H9 (cell line): ENCODE measurements around the gene ETFB. TPM values are rescaled to one million over a fixed set of nuclear protein-coding genes. Genes with fewer than 3 reads are reported as not detected.

Experiments
- DNase-seq: peaks from one replicate; pipeline ENCODE4 v3.0.0-alpha.2; 2017
- H2AFZ ChIP-seq: one replicate; pipeline ENCODE4 v1.6.1; 2013; ENCODE audit warnings: mild to moderate bottlenecking, low read length, control low read depth, moderate library complexity
- H2AK5ac ChIP-seq: 2 replicates; pipeline ENCODE4 v1.6.1; 2013; ENCODE audit warnings: low read length, control low read depth, mixed read lengths; ENCODE audit not compliant: insufficient read length
- H2BK120ac ChIP-seq: one replicate; pipeline ENCODE4 v1.6.1; 2013; ENCODE audit warnings: low read depth, mild to moderate bottlenecking, low read length, control low read depth, inconsistent platforms; ENCODE audit not compliant: poor library complexity, severe bottlenecking
- H2BK12ac ChIP-seq: 2 replicates; pipeline ENCODE4 v1.6.1; 2013; ENCODE audit warnings: low read length, control low read depth, mixed read lengths, low read depth; ENCODE audit not compliant: insufficient read length
- H2BK15ac ChIP-seq: 2 replicates; pipeline ENCODE4 v1.6.1; 2013; ENCODE audit warnings: low read depth, low read length, control low read depth
- H2BK20ac ChIP-seq: one replicate; pipeline ENCODE4 v1.6.1; 2013; ENCODE audit warnings: low read depth, mild to moderate bottlenecking, low read length, control low read depth, inconsistent platforms; ENCODE audit not compliant: poor library complexity, severe bottlenecking
- H2BK5ac ChIP-seq: 2 replicates; pipeline ENCODE4 v1.6.1; 2013; ENCODE audit warnings: low read length, control low read depth, mixed read lengths; ENCODE audit not compliant: insufficient read length
- H3K14ac ChIP-seq: 2 replicates; pipeline ENCODE4 v1.6.1; 2013; ENCODE audit warnings: low read length, control low read depth; ENCODE audit not compliant: insufficient read depth
- H3K18ac ChIP-seq: 2 replicates; pipeline ENCODE4 v1.6.1; 2013; ENCODE audit warnings: low read depth, mild to moderate bottlenecking, mixed read lengths, low read length, control low read depth; ENCODE audit not compliant: insufficient read length
- H3K23ac ChIP-seq: 2 replicates; pipeline ENCODE4 v1.6.1; 2013; ENCODE audit warnings: low read length, control low read depth, mixed read lengths, low read depth; ENCODE audit not compliant: insufficient read length
- H3K23me2 ChIP-seq: 2 replicates; pipeline ENCODE4 v1.6.1; 2013; ENCODE audit warnings: low read depth, mild to moderate bottlenecking, mixed read lengths, low read length, control low read depth; ENCODE audit not compliant: insufficient read length, poor library complexity, severe bottlenecking
- H3K27ac ChIP-seq: 2 replicates; pipeline ENCODE4 v1.5.1; 2013; ENCODE audit warnings: low read length, control low read depth, mixed read lengths, low read depth; ENCODE audit not compliant: insufficient read length
- H3K27me3 ChIP-seq: 2 replicates; pipeline ENCODE4 v1.6.1; 2013; ENCODE audit warnings: low read length, control low read depth, inconsistent platforms; ENCODE audit not compliant: insufficient read depth
- H3K4ac ChIP-seq: 2 replicates; pipeline ENCODE4 v1.6.1; 2013; ENCODE audit warnings: low read depth, mild to moderate bottlenecking, control low read depth, inconsistent platforms, low read length, moderate library complexity
- H3K4me1 ChIP-seq: 2 replicates; pipeline ENCODE4 v1.6.1; 2013; ENCODE audit warnings: low read length, control low read depth, inconsistent platforms; ENCODE audit not compliant: insufficient read depth
- H3K4me2 ChIP-seq: 2 replicates; pipeline ENCODE4 v1.6.1; 2013; ENCODE audit warnings: low read length, control low read depth, mixed read lengths; ENCODE audit not compliant: insufficient read length, insufficient read depth
- H3K56ac ChIP-seq: 2 replicates; pipeline ENCODE4 v1.6.1; 2013; ENCODE audit warnings: low read depth, mild to moderate bottlenecking, mixed read lengths, low read length, control low read depth; ENCODE audit not compliant: insufficient read length
- H3K79me1 ChIP-seq: 2 replicates; pipeline ENCODE4 v1.6.1; 2013; ENCODE audit warnings: low read depth, mild to moderate bottlenecking, moderate library complexity, low read length, control low read depth, inconsistent platforms; ENCODE audit not compliant: insufficient read depth, poor library complexity, severe bottlenecking
- H3K79me2 ChIP-seq: 2 replicates; pipeline ENCODE4 v1.6.1; 2013; ENCODE audit warnings: low read length, control low read depth, inconsistent platforms; ENCODE audit not compliant: insufficient read depth
- H3K9ac ChIP-seq: 2 replicates; pipeline ENCODE4 v1.6.1; 2013; ENCODE audit warnings: low read length, control low read depth, mixed read lengths; ENCODE audit not compliant: insufficient read length; ENCODE audit errors: extremely low read depth
- H3K9me3 ChIP-seq: one replicate; pipeline ENCODE4 v1.6.1; 2013; ENCODE audit warnings: low read depth, low read length, inconsistent platforms; ENCODE audit not compliant: control insufficient read depth
- H3T11ph ChIP-seq: one replicate; pipeline ENCODE4 v1.6.1; 2013; ENCODE audit warnings: mild to moderate bottlenecking, low read length, control low read depth, inconsistent platforms
- H4K20me1 ChIP-seq: one replicate; pipeline ENCODE4 v1.6.1; 2013; ENCODE audit not compliant: control insufficient read depth, insufficient read length, insufficient read depth
- H4K5ac ChIP-seq: 2 replicates; pipeline ENCODE4 v1.6.1; 2013; ENCODE audit warnings: low read depth, mild to moderate bottlenecking, mixed read lengths, low read length, control low read depth; ENCODE audit not compliant: insufficient read length
- H4K8ac ChIP-seq: replicated peaks from 2 replicates; pipeline ENCODE4 v1.6.1; 2013; ENCODE audit warnings: low read length, control low read depth, mixed read lengths, low read depth; ENCODE audit not compliant: insufficient read length
- H4K91ac ChIP-seq: 2 replicates; pipeline ENCODE4 v1.6.1; 2013; ENCODE audit warnings: low read depth, mild to moderate bottlenecking, moderate library complexity, mixed read lengths, low read length, control low read depth; ENCODE audit not compliant: insufficient read length
- H3K27ac Mint-ChIP-seq, 3 experiments: 2 replicates in 2 of 3; 3 replicates in 1 of 3; pipeline ENCODE4 v1.8.0; 2020 to 2021; ENCODE audit warnings: mixed read lengths in 3 of 3, mild to moderate bottlenecking in 1 of 3, moderate library complexity in 1 of 3
- H3K27me3 Mint-ChIP-seq: 2 replicates; pipeline ENCODE4 v1.8.0; 2021; ENCODE audit warnings: low read depth, mild to moderate bottlenecking, moderate library complexity, mixed read lengths
- H3K36me3 Mint-ChIP-seq, 3 experiments: 2 replicates in 2 of 3; 3 replicates in 1 of 3; pipeline ENCODE4 v1.8.0; 2020 to 2021; ENCODE audit warnings: low read depth in 3 of 3, mixed read lengths in 3 of 3; ENCODE audit not compliant: insufficient read depth in 1 of 3
- H3K4me1 Mint-ChIP-seq, 2 experiments: 2 replicates each; pipeline ENCODE4 v1.8.0; 2020; ENCODE audit warnings: mixed read lengths in 2 of 2
- H3K4me3 Mint-ChIP-seq, 2 experiments: 2 replicates in 1 of 2; 3 replicates in 1 of 2; pipeline ENCODE4 v1.8.0; 2020 to 2021; ENCODE audit warnings: mild to moderate bottlenecking in 2 of 2, mixed read lengths in 2 of 2, moderate library complexity in 1 of 2
- H3K9me3 Mint-ChIP-seq, 2 experiments: 2 replicates in 1 of 2; 3 replicates in 1 of 2; pipeline ENCODE4 v1.8.0; 2020; ENCODE audit warnings: mild to moderate bottlenecking in 2 of 2, mixed read lengths in 2 of 2, moderate library complexity in 1 of 2
- CTCF ChIP-seq: fragments of 200-600 bp; sonication (generic); conservative IDR thresholded peaks from 3 replicates; pipeline ENCODE4 v1.8.0; 2021; ENCODE audit warnings: antibody characterized with exemption, mild to moderate bottlenecking
- WGBS: extraction: QIAGEN DNeasy Blood & Tissue Kit; methylation state at CpG from one replicate; pipeline ENCODE4 v1.1.7; 2013; ENCODE audit warnings: missing lambda C conversion rate, low lambda C conversion rate, mixed read lengths; ENCODE audit not compliant: insufficient read length; ENCODE audit errors: extremely low coverage; 5-methylcytosine and 5-hydroxymethylcytosine counted together
- total RNA-seq: library from RNA; stranded (reverse); gene quantifications from 2 replicates; pipeline ENCODE4 v1.2.1, GENCODE V29; 2021

The ETFB gene
- total RNA-seq, 1 experiment from 2014 or later, result 49.4 TPM

GRCh38 chr19:51377422-51377821 is 11.2 kb upstream of the ETFB start:
- H2AK5ac ChIP-seq, result no peak overlapping the region
- peaks cover 2% of the 10 kb centered on the region for H3K23me2 ChIP-seq
- H2BK120ac ChIP-seq, result no peak overlapping the region
- H2BK12ac ChIP-seq, result no peak overlapping the region
- no peak overlapping the region for H3K4ac ChIP-seq
- no peak for TF ChIP-seq CTCF
- no peak overlapping the region for H3K23ac ChIP-seq
- H3K18ac ChIP-seq, result no peak overlapping the region
- no peak overlapping the region for H3K4me2 ChIP-seq
- Mint-ChIP-seq H3K36me3 (peaks cover 0 to 13% (median 2%) of the 10 kb centered on the region in 3 experiments; a peak in 2 of 7 replicates), H3K4me3 (no peak overlapping the region), H3K4me1 (peaks cover 5 to 8% of the 10 kb centered on the region in 2 experiments), H3K27me3 (peaks cover 17% of the 10 kb centered on the region), H3K27ac (no peak overlapping the region), H3K9me3 (peaks cover 22% of the 10 kb centered on the region in 2 experiments)
- H3K79me1 ChIP-seq, result no peaks in the 10 kb centered on the region
- no peak overlapping the region for H3K56ac ChIP-seq
- H3T11ph ChIP-seq, result no peak overlapping the region
- DNase-seq, result no peak
- H3K79me2 ChIP-seq, result no peaks in the 10 kb centered on the region
- H2BK15ac ChIP-seq, result no peak overlapping the region
- H2BK20ac ChIP-seq, result no peak overlapping the region
- no CpG with 5 or more reads among the region's 2 CpGs for WGBS
- H3K4me1 ChIP-seq, result no peaks in the 10 kb centered on the region; the same call in 1 of the 2 replicates
- no peak overlapping the region for H2AFZ ChIP-seq
- H3K14ac ChIP-seq, result no peak overlapping the region
- no peak overlapping the region for H4K8ac ChIP-seq
- no peak overlapping the region for H2BK5ac ChIP-seq
- H3K9ac ChIP-seq, result no peak overlapping the region
- no peak overlapping the region for H3K27ac ChIP-seq
- no peak overlapping the region for H4K5ac ChIP-seq
- H3K9me3 ChIP-seq, result peaks cover 10% of the 10 kb centered on the region
- no peak overlapping the region for H4K91ac ChIP-seq
- H3K27me3 ChIP-seq, result no peaks in the 10 kb centered on the region
- no peaks in the 10 kb centered on the region for H4K20me1 ChIP-seq
